T-helper 9 cell (primary cell): ENCODE data around the gene WDFY1.
"Not testable (repeated sequence)": the region's sequence is repeated elsewhere in the genome, so short reads cannot be mapped to it uniquely, and the experiment has no call there.

ENCODE experiments used
- DNase-seq: peaks from one replicate; pipeline ENCODE4 v3.0.0-alpha.2; 2020

Gene WDFY1

GRCh38 chr2:223889229-223889628 is 55.9 kb downstream of the WDFY1 start:
- DNase-seq: no peak

- DNase-seq: no peak
Observed at GRCh38 chr2:223888251-223888650, 56.9 kb downstream of the WDFY1 start.

- DNase-seq: no peak
Observed at GRCh38 chr2:223887127-223887526, 58.0 kb downstream of the WDFY1 start.

DNA sequence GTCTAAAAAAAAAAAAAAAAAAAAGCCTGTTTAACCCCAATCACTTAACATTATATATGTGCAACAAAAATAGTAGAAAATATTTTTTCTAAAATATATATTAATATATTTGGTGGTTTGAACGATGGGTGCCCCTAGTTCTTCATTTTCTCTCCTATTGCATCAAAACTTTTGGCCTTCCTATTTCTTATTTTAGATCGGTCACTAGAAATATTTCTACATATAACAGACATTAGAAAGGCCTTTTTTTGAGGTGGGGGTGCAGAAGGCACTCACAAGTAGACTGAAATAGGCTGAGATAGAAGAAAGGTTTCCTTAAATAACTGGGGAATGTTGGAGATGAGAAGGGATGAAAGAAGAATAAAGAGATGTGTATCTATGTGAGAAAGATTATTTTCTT is 58.4 kb downstream of the WDFY1 start:
- DNase-seq: no peak

- DNase-seq: no peak
Observed at GRCh38 chr2:223884399-223884798, 60.7 kb downstream of the WDFY1 start.

DNA sequence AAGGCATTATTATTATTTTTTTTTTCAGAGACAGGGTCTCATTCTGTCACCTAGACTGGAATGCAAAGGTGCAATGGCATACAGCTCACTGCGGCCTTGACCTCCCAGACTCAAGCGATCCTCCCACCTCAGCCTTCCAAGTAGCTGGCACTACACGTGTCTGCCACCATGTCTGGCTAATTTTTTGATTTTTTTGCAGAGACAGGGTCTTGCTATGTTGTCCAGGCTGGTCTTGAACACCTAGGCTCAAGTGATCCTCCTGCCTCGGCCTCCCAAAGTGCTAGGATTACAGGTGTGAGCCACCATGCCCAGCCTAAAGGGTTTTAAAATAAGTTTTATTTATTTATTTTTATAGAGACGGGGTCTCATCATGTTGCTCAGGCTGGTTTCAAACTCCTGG is 62.4 kb downstream of the WDFY1 start:
- DNase-seq: no peak

DNA sequence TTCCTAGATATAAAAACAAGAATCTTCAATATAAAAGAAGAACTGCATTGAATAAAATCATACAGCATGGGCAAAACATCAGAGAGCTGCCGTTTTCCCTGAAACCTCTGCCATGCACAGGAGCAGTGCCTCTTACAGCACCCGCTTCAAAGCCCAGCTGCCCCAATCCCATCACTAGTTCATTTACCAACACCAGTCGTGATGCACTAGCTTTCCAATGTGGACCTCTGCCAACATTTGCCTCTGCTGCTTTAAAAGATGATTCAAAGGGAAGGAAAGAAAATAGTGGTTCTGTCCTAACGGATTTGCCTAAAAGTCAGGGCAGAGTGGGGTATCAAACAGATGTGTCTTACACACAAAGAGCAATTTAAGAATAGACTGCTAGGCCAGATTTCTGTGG is 64.3 kb downstream of the WDFY1 start:
- no peak for DNase-seq

DNA sequence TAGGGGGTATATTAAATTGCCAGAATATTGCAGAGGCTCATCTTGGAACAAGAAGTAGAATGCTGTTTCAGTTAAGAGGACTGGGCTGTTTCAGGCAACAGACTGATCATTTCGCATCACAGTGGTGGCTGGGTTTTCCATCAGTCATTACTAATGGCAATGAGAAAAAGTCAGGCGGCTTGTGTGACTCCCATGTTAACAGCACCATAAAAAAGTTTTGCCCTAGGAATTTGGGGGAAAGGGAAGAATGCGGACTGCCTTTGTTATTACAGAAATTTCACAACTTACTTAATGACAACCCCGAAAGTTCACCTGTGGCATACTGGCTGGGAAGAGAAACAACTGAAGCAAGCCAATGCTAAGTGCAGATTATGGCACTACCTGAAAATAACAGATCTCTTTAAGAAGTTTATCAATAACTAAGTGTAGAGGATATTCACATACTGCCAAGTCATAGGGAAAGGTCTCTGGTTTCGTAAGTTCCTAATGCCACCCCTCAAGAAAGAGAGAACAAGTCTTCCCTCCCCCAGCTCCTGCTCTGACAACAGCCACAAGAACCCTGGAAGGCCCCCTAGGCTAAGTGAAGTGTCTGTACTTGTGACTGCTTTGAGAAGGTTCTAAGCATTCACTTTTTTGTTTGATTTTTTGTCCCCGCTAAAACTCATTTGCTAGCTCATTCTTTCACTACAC is 67.3 kb downstream of the WDFY1 start:
- no peak for DNase-seq

- DNase-seq: no peak
Observed at GRCh38 chr2:223873672-223874071, 71.5 kb downstream of the WDFY1 start.

- DNase-seq: not testable (repeated sequence)
Observed at GRCh38 chr2:223872772-223873171, 72.4 kb downstream of the WDFY1 start.

GRCh38 chr2:223871661-223872060 is 73.5 kb downstream of the WDFY1 start:
- not testable (repeated sequence) for DNase-seq

GRCh38 chr2:223870840-223871611 is 74.1 kb downstream of the WDFY1 start:
- DNase-seq: no peak

DNA sequence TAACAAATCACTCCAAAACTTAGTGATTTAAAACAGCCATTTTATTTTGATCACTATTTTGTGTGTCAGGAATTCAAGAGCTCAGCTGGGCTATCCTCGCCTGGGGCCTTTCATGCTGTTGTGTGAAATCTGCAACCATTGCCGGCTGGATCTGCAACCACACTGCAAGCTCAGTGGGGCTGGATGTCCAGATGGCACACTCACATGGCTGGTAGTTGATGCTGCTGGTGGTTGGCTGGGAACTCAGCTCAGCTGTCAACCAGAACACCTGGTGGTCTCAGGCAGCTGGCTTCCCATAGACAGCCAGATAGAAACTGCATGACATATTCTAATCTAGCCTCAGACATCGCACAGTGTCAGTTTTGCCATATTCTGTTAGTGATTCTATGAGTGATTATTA is 77.1 kb downstream of the WDFY1 start:
- no peak for DNase-seq

GRCh38 chr2:223865907-223866508 is 79.1 kb downstream of the WDFY1 start:
- no peak for DNase-seq

DNA sequence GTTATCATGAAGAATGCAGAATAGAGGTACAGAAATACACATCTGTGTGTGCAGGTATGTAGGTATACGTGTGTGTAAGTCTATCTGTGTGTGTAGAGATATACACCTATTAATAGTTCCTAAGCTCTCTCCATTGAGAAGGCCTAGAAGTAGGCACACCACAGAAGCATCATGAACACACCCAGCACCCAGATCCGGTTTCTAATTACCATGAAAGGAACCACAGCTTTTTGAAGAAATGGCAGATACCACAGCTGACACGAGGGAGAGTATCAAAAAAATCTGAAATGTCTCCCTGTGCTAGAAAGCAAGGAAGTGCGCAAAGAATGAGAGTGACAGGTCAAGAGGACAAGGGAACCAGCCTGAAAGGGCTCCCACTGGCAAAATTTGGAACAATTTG is 80.0 kb downstream of the WDFY1 start:
- peak; percentile 9 for DNase-seq

- no peak for DNase-seq
Observed at GRCh38 chr2:223863491-223863890, 81.6 kb downstream of the WDFY1 start.

GRCh38 chr2:223860809-223861738 is 84.1 kb downstream of the WDFY1 start:
- DNase-seq: no peak

GRCh38 chr2:223859070-223859469 is 86.1 kb downstream of the WDFY1 start:
- no peak for DNase-seq

GRCh38 chr2:223856584-223856983 is 88.6 kb downstream of the WDFY1 start:
- DNase-seq: no peak

GRCh38 chr2:223856021-223856420 is 89.1 kb downstream of the WDFY1 start:
- DNase-seq: no peak

DNA sequence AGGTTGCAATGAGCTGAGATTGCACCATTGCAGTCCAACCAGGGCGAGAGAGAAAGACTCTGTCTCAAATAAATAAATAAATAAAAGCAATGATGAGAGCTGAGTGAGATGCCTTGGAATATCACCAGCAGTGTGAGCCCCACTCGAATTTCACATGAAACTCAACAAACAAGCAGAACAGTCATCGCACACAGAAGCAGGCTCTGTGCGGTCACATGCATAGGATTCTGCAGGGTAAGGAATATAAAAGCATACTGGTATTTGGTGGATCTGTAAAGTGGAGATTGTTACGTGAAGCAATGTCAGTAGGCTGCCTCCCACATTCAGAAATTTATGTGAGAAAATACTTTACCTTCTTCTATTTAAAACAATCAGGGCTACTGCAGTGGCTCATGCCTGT is 89.7 kb downstream of the WDFY1 start:
- DNase-seq: no peak

DNA sequence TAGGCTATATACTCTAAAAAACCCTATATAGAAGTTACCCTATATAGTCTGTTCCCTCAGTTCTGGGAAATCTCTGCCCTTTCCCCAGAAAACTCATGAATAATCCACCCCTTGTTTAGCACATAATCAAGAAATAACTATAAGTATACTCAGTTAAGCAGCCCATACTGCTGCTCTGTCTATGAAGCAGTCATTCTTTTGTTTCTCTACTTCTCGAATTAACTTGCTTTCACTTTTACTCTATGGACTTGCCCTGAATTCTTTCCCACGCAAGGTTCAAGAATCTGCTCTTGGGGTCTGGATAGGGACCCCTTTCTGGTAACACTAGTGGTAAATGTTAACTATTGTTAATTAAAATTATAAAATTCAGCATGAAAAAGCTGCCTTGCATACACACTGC is 90.4 kb downstream of the WDFY1 start:
- DNase-seq: no peak

DNA sequence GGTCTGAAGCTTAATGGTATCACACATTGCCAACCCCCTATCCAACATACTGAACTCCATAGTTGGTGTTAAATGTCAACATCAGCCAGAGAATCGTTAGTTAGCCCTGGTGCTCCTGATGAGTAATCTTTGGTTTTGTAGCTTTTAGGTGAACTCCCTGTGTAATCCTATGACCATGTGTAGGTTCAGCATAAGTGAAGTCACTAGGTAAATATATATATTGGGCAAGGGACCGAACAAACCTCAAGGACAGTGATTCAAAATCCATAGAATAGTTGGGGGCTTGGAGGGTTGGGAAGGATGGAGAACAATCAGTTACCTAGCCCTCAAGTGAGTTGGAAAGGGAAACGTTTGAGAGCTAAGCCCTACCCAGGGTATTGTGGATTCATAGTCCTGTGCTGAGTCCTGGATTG is 91.7 kb downstream of the WDFY1 start:
- DNase-seq: no peak
